Mucosa of stomach (tissue), 1 donor: ENCODE results near the gene ECT2L.

Source experiments
- H3K27me3 ChIP-seq: one replicate; pipeline ENCODE4 v1.7.0; 2013; ENCODE audit warnings: mild to moderate bottlenecking, low read length; ENCODE audit not compliant: control insufficient read depth, insufficient read depth
- H3K36me3 ChIP-seq: one replicate; pipeline ENCODE4 v1.7.0; 2013; ENCODE audit warnings: low read length; ENCODE audit not compliant: control insufficient read depth, insufficient read depth
- H3K4me1 ChIP-seq: one replicate; pipeline ENCODE4 v1.7.0; 2013; ENCODE audit warnings: mild to moderate bottlenecking, low read length; ENCODE audit not compliant: control insufficient read depth, insufficient read depth
- H3K4me3 ChIP-seq: one replicate; pipeline ENCODE4 v1.7.0; 2013; ENCODE audit warnings: low read length
- H3K9ac ChIP-seq: one replicate; pipeline ENCODE4 v1.7.0; 2013; ENCODE audit warnings: mild to moderate bottlenecking, low read length, moderate library complexity
- H3K9me3 ChIP-seq: one replicate; pipeline ENCODE4 v1.7.0; 2013; ENCODE audit warnings: mild to moderate bottlenecking, low read length, moderate library complexity; ENCODE audit not compliant: control insufficient read depth
- donor health status: Pancreatic carcinoma.

The ECT2L gene

DNA sequence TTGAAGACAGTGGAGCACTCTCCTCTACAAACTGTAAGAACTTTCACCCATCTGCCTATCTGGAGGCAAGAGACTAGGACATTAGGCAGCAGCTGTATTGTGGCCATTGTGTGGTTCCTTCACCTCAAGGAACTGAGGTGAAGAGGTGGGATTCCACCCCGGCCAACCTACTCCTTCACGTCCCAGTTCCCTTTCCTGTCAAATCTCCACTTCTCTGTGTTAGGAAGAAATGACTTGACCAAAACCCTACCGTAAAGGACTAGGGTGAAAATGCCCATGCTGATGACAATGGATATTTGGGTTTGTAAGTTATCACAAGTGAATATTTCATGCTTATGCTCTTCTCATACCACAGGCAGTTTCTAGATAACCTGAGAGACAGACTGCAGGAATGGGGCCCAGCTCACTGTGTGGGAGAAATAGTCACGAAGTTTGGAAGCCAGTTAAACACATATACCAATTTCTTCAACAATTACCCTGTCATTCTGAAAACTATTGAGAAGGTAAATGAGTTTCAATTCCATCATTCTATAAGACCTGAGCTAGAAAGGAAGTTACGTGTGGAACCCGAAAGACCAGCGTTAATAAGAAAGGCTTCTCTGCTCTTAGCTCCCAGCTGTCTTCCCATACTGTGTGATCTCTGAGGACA lies 86.6 kb downstream of the ECT2L start:
- Histone ChIP-seq H3K4me1 (no peaks in the 10 kb centered on the region), H3K9ac (no peak overlapping the region), H3K4me3 (no peak overlapping the region), H3K27me3 (no peaks in the 10 kb centered on the region), H3K36me3 (no peaks in the 10 kb centered on the region), H3K9me3 (no peaks in the 10 kb centered on the region)

- H3K4me3 ChIP-seq: no peak overlapping the region
- no peaks in the 10 kb centered on the region for H3K27me3 ChIP-seq
- no peaks in the 10 kb centered on the region for H3K36me3 ChIP-seq
- H3K9me3 ChIP-seq: no peaks in the 10 kb centered on the region
- no peak overlapping the region for H3K9ac ChIP-seq
- no peaks in the 10 kb centered on the region for H3K4me1 ChIP-seq
These were observed 89.4 kb downstream of the ECT2L start for GRCh38 chr6:138885156-138885819.

- no peak overlapping the region for H3K4me3 ChIP-seq
- no peaks in the 10 kb centered on the region for H3K4me1 ChIP-seq
- H3K36me3 ChIP-seq: no peaks in the 10 kb centered on the region
- no peaks in the 10 kb centered on the region for H3K27me3 ChIP-seq
- H3K9ac ChIP-seq: no peak overlapping the region
- H3K9me3 ChIP-seq: no peaks in the 10 kb centered on the region
These were observed 95.5 kb downstream of the ECT2L start for GRCh38 chr6:138891255-138891986.

DNA sequence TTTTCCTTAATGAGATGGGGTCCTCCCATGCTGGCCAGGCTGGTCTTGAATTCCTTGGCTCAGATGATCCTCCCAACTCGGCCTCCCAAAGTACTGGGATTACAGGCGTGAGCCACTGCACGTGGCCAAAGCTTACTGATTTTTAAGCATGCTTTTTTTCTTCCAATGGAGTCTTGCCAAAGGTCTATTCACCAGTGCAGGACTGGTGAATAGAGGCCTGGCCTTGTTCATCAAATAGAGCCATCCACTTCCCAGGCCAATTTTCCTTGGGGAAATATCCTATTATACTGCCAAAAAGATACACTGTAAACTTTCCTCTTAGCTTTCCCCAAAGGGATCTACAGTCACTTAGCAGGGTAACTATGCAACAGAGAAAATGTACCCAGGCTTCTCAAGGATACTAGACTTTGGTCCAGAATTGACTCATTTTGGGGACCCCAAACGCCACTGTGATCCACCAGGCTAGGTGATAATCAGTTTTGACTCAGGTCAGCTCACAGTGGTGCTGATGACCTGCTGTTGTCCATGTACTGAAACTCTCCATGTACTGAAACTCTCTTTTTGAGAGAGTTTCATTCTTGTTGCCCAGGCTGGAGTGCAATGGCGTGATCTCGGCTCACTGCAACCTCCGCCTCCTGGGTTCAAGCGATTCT lies 100.3 kb downstream of the ECT2L start:
- H3K4me3 ChIP-seq: no peak overlapping the region
- no peak overlapping the region for H3K9ac ChIP-seq
- no peaks in the 10 kb centered on the region for H3K27me3 ChIP-seq
- H3K36me3 ChIP-seq: no peaks in the 10 kb centered on the region
- no peaks in the 10 kb centered on the region for H3K9me3 ChIP-seq
- H3K4me1 ChIP-seq: no peaks in the 10 kb centered on the region

DNA sequence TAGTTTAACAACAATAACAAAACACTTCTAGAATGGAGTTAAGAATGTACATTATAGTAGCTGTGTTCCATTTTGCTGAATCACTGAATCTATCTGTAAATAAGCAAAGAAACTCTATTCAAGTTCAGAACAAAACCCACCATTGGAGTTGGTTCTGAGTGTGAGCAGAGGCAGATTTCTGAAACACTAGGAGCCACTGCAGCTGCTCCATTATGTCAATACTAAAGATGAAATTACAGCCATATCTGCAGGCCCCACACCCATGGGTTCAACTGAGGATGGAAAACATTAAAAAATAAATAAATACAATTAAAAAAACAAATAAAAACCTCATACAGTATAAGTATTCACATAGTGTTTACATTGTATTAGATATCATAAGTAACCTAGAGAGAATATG lies 101.1 kb downstream of the ECT2L start:
- H3K9ac ChIP-seq: no peak overlapping the region
- no peaks in the 10 kb centered on the region for H3K27me3 ChIP-seq
- H3K4me1 ChIP-seq: no peaks in the 10 kb centered on the region
- H3K9me3 ChIP-seq: no peaks in the 10 kb centered on the region
- no peak overlapping the region for H3K4me3 ChIP-seq
- H3K36me3 ChIP-seq: no peaks in the 10 kb centered on the region

- H3K27me3 ChIP-seq: no peaks in the 10 kb centered on the region
- no peaks in the 10 kb centered on the region for H3K9me3 ChIP-seq
- H3K4me1 ChIP-seq: no peaks in the 10 kb centered on the region
- H3K4me3 ChIP-seq: no peak overlapping the region
- no peak overlapping the region for H3K9ac ChIP-seq
- no peaks in the 10 kb centered on the region for H3K36me3 ChIP-seq
These were observed 111.3 kb downstream of the ECT2L start for GRCh38 chr6:138907167-138907566.

DNA sequence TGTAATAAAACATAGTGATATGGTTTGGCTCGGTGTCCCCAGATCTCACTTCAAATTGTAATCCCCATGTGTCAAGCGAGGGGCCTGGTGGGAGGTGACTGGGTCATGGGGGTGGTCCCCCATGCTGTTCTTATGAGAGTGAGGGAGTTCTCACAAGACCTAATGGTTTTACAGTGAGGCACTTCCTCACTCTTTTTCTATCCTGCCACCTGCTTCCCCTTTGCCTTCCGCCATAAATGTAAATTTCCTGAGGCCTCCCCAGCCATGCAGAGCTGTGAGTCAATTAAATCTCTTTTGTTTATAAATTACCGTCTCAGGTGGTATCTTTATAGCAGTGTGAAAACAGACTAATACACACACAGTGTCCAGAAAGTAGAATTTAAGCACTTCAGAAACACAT lies 113.6 kb downstream of the ECT2L start:
- no peaks in the 10 kb centered on the region for H3K9me3 ChIP-seq
- no peaks in the 10 kb centered on the region for H3K36me3 ChIP-seq
- no peak overlapping the region for H3K9ac ChIP-seq
- no peak overlapping the region for H3K4me3 ChIP-seq
- no peaks in the 10 kb centered on the region for H3K27me3 ChIP-seq
- H3K4me1 ChIP-seq: no peaks in the 10 kb centered on the region

GRCh38 chr6:138909975-138910374 lies 114.1 kb downstream of the ECT2L start:
- Histone ChIP-seq H3K27me3 (no peaks in the 10 kb centered on the region), H3K9ac (no peak overlapping the region), H3K9me3 (no peaks in the 10 kb centered on the region), H3K4me1 (no peaks in the 10 kb centered on the region), H3K36me3 (no peaks in the 10 kb centered on the region), H3K4me3 (no peak overlapping the region)

DNA sequence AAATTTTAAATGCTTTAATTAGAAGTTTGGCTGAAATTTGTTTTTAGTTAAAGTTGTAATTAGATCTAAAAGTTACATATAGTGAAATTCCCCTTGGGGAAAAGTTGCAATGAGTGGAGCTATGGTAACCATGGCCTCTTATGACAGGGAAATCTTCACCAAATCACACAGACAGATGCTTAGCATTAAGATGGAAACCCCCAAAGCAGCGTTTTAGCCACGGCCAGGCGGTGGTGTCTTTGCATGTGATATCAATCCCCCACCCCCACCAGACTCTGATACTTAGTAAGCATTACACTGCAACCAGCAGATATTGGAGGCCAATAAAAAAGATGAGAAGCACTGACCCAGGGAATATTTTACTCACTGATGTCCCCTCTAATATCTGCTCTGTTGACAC lies 116.4 kb downstream of the ECT2L start:
- H3K36me3 ChIP-seq: no peaks in the 10 kb centered on the region
- H3K27me3 ChIP-seq: no peaks in the 10 kb centered on the region
- H3K4me1 ChIP-seq: no peaks in the 10 kb centered on the region
- H3K9ac ChIP-seq: no peak overlapping the region
- H3K4me3 ChIP-seq: no peak overlapping the region
- H3K9me3 ChIP-seq: no peaks in the 10 kb centered on the region

DNA sequence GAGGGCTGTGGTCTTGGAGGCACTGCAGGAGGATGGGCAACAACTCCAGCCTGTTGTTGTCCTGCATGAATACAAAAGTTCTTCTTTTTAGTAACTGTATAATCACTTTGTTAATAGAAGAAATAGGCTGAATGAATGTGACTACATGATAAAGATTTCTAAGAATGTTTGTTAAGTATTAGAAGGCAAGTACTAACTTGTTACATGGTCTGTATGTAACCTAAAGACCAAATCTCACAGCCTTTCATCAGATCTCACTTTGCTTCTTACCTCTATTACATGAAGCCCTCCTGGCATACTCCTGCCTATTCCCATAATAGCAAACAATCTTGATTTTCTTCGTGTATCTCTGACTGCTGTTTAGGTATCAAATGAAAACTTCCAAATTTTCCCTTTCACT lies 118.8 kb downstream of the ECT2L start:
- Histone ChIP-seq H3K4me1 (no peaks in the 10 kb centered on the region), H3K9me3 (no peaks in the 10 kb centered on the region), H3K27me3 (no peaks in the 10 kb centered on the region), H3K4me3 (no peak overlapping the region), H3K36me3 (no peaks in the 10 kb centered on the region), H3K9ac (no peak overlapping the region)

GRCh38 chr6:138920906-138921305 lies 125.0 kb downstream of the ECT2L start:
- no peaks in the 10 kb centered on the region for H3K4me1 ChIP-seq
- H3K36me3 ChIP-seq: no peaks in the 10 kb centered on the region
- H3K9me3 ChIP-seq: no peaks in the 10 kb centered on the region
- H3K9ac ChIP-seq: no peak overlapping the region
- H3K4me3 ChIP-seq: no peak overlapping the region
- no peaks in the 10 kb centered on the region for H3K27me3 ChIP-seq

- H3K27me3 ChIP-seq: no peaks in the 10 kb centered on the region
- no peak overlapping the region for H3K4me3 ChIP-seq
- H3K36me3 ChIP-seq: no peaks in the 10 kb centered on the region
- no peak overlapping the region for H3K9ac ChIP-seq
- no peaks in the 10 kb centered on the region for H3K4me1 ChIP-seq
- H3K9me3 ChIP-seq: no peaks in the 10 kb centered on the region
These were observed 127.7 kb downstream of the ECT2L start for GRCh38 chr6:138923561-138923960.
